ENCODE results near the gene LAMB4.

DNA sequence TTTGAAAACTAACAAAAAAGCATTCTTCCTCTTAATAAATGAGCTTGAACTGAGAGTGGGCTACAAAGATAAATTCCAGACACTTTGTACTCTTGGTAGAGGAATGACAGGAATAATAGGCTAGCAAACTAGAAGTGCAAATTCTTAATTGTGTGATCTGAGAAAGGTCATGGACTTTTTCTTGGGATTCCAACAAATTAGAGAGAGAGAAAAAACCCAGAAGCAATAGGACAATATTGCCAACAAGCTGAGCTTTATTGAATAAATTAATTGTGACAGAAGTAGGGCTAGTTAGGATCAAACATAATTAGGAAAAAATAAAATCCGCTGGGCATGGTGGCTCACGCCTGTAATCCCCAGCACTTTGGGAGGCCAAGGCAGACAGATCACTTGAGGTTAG lies 85.8 kb downstream of the LAMB4 start:
- TF ChIP-seq, protein P1, sequence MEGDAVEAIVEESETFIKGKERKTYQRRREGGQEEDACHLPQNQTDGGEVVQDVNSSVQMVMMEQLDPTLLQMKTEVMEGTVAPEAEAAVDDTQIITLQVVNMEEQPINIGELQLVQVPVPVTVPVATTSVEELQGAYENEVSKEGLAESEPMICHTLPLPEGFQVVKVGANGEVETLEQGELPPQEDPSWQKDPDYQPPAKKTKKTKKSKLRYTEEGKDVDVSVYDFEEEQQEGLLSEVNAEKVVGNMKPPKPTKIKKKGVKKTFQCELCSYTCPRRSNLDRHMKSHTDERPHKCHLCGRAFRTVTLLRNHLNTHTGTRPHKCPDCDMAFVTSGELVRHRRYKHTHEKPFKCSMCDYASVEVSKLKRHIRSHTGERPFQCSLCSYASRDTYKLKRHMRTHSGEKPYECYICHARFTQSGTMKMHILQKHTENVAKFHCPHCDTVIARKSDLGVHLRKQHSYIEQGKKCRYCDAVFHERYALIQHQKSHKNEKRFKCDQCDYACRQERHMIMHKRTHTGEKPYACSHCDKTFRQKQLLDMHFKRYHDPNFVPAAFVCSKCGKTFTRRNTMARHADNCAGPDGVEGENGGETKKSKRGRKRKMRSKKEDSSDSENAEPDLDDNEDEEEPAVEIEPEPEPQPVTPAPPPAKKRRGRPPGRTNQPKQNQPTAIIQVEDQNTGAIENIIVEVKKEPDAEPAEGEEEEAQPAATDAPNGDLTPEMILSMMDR (IDR thresholded peaks at IDR 0.05; ENCODE audit: low read length) = no peak
- no peak for TF ChIP-seq EZH2 (IDR thresholded peaks at IDR 0.05; ENCODE audit: borderline replicate concordance, low read length)

Data from OCI-LY1 (cell line).